HG03108 (cell line): ENCODE measurements around the gene BAZ1B.

Experiments
- ATAC-seq: cut with Tn5 transposase; IDR thresholded peaks from one replicate; pipeline ENCODE4 v1.9.1; 2021; ENCODE audit warnings: moderate library complexity; ENCODE audit not compliant: unreplicated experiment

BAZ1B gene

GRCh38 chr7:73449422-73449821 is 72.7 kb downstream of the BAZ1B start:
- no peak for ATAC-seq

GRCh38 chr7:73448609-73449008 is 73.5 kb downstream of the BAZ1B start:
- ATAC-seq = no peak

- no peak for ATAC-seq
These were observed 74.9 kb downstream of the BAZ1B start for GRCh38 chr7:73447121-73447733.

GRCh38 chr7:73446682-73447081 is 75.4 kb downstream of the BAZ1B start:
- no peak for ATAC-seq

- ATAC-seq = no peak
These were observed 78.4 kb downstream of the BAZ1B start for GRCh38 chr7:73443548-73444255.

- ATAC-seq = no peak
These were observed 79.1 kb downstream of the BAZ1B start for GRCh38 chr7:73442903-73443500.

GRCh38 chr7:73442222-73442902 is 79.7 kb downstream of the BAZ1B start:
- ATAC-seq = no peak

- no peak for ATAC-seq
These were observed 82.7 kb downstream of the BAZ1B start for GRCh38 chr7:73439410-73439704.

- ATAC-seq = no peak
These were observed 83.3 kb downstream of the BAZ1B start for GRCh38 chr7:73438547-73439409.

GRCh38 chr7:73437621-73438416 is 84.3 kb downstream of the BAZ1B start:
- ATAC-seq = no peak

- no peak for ATAC-seq
These were observed 85.0 kb downstream of the BAZ1B start for GRCh38 chr7:73437091-73437490.

GRCh38 chr7:73436031-73436929 is 85.8 kb downstream of the BAZ1B start:
- ATAC-seq = no peak

- no peak for ATAC-seq
These were observed 86.6 kb downstream of the BAZ1B start for GRCh38 chr7:73435471-73436009.

- no peak for ATAC-seq
These were observed 87.4 kb downstream of the BAZ1B start for GRCh38 chr7:73434701-73435069.

GRCh38 chr7:73433924-73434700 is 88.0 kb downstream of the BAZ1B start:
- ATAC-seq = no peak

GRCh38 chr7:73432676-73433075 is 89.4 kb downstream of the BAZ1B start:
- no peak for ATAC-seq

- ATAC-seq = no peak
These were observed 90.9 kb downstream of the BAZ1B start for GRCh38 chr7:73431041-73431835.
